ENCODE data around the gene CORO6.

- TF ChIP-seq POLR2A (IDR thresholded peaks at IDR 0.05): no peak
- TF ChIP-seq CTCF (IDR thresholded peaks at IDR 0.05): no peak
Observed at GRCh38 chr17:29582254-29582765, 40.4 kb downstream of the CORO6 start.
